ENCODE data around the gene COL6A5. TPM values are rescaled to one million over a fixed set of nuclear protein-coding genes. Genes with fewer than 3 reads are reported as not detected.
"Not testable (repeated sequence)": the region's sequence is repeated elsewhere in the genome, so short reads cannot be mapped to it uniquely, and the experiment has no call there.

Gene COL6A5
- total and polyA plus RNA-seq, 3 experiments from 2014 or later, result not detected

- H3K9me3 Mint-ChIP-seq, result peaks cover 0 to 2% (median 0%) of the 10 kb centered on the region in 5 donors
- no peak overlapping the region for H3K4me3 Mint-ChIP-seq
- no peak overlapping the region for H3K4me3 ChIP-seq (ENCODE audit: low read length)
- H3K27me3 ChIP-seq (ENCODE audit: insufficient read depth, low read length, poor library complexity, severe bottlenecking), result no peaks in the 10 kb centered on the region
- no peaks in the 10 kb centered on the region for H3K4me1 Mint-ChIP-seq
- H3K4me1 ChIP-seq (ENCODE audit: insufficient read depth, low read length), result no peaks in the 10 kb centered on the region
- peaks cover 2 to 5% of the 10 kb centered on the region in 2 donors for H3K27me3 Mint-ChIP-seq
- no peak for DNase-seq
- H3K27ac Mint-ChIP-seq, result no peak overlapping the region
- POLR2A ChIA-PET, result no interaction called here
- CTCF ChIA-PET, result no interaction called here
- H3K36me3 ChIP-seq (ENCODE audit: insufficient read depth, low read length), result no peaks in the 10 kb centered on the region
- no peaks in the 10 kb centered on the region for H3K9me3 ChIP-seq (ENCODE audit: low read length)
- no peaks in the 10 kb centered on the region for H3K36me3 Mint-ChIP-seq
- no peak overlapping the region for H3K27ac ChIP-seq (ENCODE audit: low read depth, low read length)
These were observed 48.1 kb downstream of the COL6A5 start for GRCh38 chr3:130393594-130393993.

- Mint-ChIP-seq H3K4me3 (no peak overlapping the region), H3K4me1 (no peaks in the 10 kb centered on the region), H3K27me3 (peaks cover 3 to 14% of the 10 kb centered on the region in 2 donors), H3K27ac (no peak overlapping the region), H3K9me3 (peaks cover 0 to 2% (median 0%) of the 10 kb centered on the region in 5 donors), H3K36me3 (no peaks in the 10 kb centered on the region)
- no peak for DNase-seq
- H3K4me1 ChIP-seq (ENCODE audit: insufficient read depth, low read length), result no peaks in the 10 kb centered on the region
- H3K27ac ChIP-seq (ENCODE audit: low read depth, low read length), result no peak overlapping the region
- no peaks in the 10 kb centered on the region for H3K36me3 ChIP-seq (ENCODE audit: insufficient read depth, low read length)
- H3K9me3 ChIP-seq (ENCODE audit: low read length), result no peaks in the 10 kb centered on the region
- ChIA-PET CTCF (no interaction called here), POLR2A (no interaction called here)
- H3K27me3 ChIP-seq (ENCODE audit: insufficient read depth, low read length, poor library complexity, severe bottlenecking), result no peaks in the 10 kb centered on the region
- no peak overlapping the region for H3K4me3 ChIP-seq (ENCODE audit: low read length)
These were observed 49.9 kb downstream of the COL6A5 start for GRCh38 chr3:130395331-130395730.

GRCh38 chr3:130395916-130396315, 50.4 kb downstream of the COL6A5 start:
- Histone ChIP-seq H3K4me3 (ENCODE audit: low read length) (no peak overlapping the region), H3K36me3 (ENCODE audit: insufficient read depth, low read length) (no peaks in the 10 kb centered on the region), H3K27ac (ENCODE audit: low read depth, low read length) (no peak overlapping the region), H3K4me1 (ENCODE audit: insufficient read depth, low read length) (no peaks in the 10 kb centered on the region), H3K9me3 (ENCODE audit: low read length) (no peaks in the 10 kb centered on the region), H3K27me3 (ENCODE audit: insufficient read depth, low read length, poor library complexity, severe bottlenecking) (no peaks in the 10 kb centered on the region)
- POLR2A ChIA-PET, result no interaction called here
- Mint-ChIP-seq H3K27ac (no peak overlapping the region), H3K27me3 (peaks cover 3 to 20% of the 10 kb centered on the region in 2 donors), H3K4me3 (no peak overlapping the region), H3K4me1 (no peaks in the 10 kb centered on the region), H3K36me3 (no peaks in the 10 kb centered on the region), H3K9me3 (peaks cover 0 to 2% (median 0%) of the 10 kb centered on the region in 5 donors)
- CTCF ChIA-PET, result no interaction called here
- no peak for DNase-seq

- Mint-ChIP-seq H3K27me3 (peaks cover 4 to 24% of the 10 kb centered on the region in 2 donors), H3K36me3 (no peaks in the 10 kb centered on the region), H3K9me3 (peaks cover 4 to 15% (median 14%) of the 10 kb centered on the region in 5 donors), H3K27ac (no peak overlapping the region), H3K4me1 (no peaks in the 10 kb centered on the region), H3K4me3 (no peak overlapping the region)
- CTCF ChIA-PET, result no interaction called here
- POLR2A ChIA-PET, result no interaction called here
- no peak overlapping the region for H3K4me3 ChIP-seq (ENCODE audit: low read length)
- DNase-seq, result no peak
- no peaks in the 10 kb centered on the region for H3K9me3 ChIP-seq (ENCODE audit: low read length)
- H3K36me3 ChIP-seq (ENCODE audit: insufficient read depth, low read length), result no peaks in the 10 kb centered on the region
- H3K27ac ChIP-seq (ENCODE audit: low read depth, low read length), result no peak overlapping the region
- H3K27me3 ChIP-seq (ENCODE audit: insufficient read depth, low read length, poor library complexity, severe bottlenecking), result no peaks in the 10 kb centered on the region
- no peaks in the 10 kb centered on the region for H3K4me1 ChIP-seq (ENCODE audit: insufficient read depth, low read length)
These were observed 58.9 kb downstream of the COL6A5 start for GRCh38 chr3:130404401-130404800.

GRCh38 chr3:130405956-130406355, 60.5 kb downstream of the COL6A5 start:
- Histone ChIP-seq H3K9me3 (ENCODE audit: low read length) (no peaks in the 10 kb centered on the region), H3K4me3 (ENCODE audit: low read length) (no peak overlapping the region), H3K36me3 (ENCODE audit: insufficient read depth, low read length) (no peaks in the 10 kb centered on the region), H3K27ac (ENCODE audit: low read depth, low read length) (no peak overlapping the region), H3K27me3 (ENCODE audit: insufficient read depth, low read length, poor library complexity, severe bottlenecking) (no peaks in the 10 kb centered on the region), H3K4me1 (ENCODE audit: insufficient read depth, low read length) (no peaks in the 10 kb centered on the region)
- Mint-ChIP-seq H3K27ac (no peak overlapping the region), H3K27me3 (peaks cover 4 to 25% of the 10 kb centered on the region in 2 donors), H3K4me3 (no peak overlapping the region), H3K36me3 (no peaks in the 10 kb centered on the region), H3K9me3 (peaks cover 4 to 16% (median 13%) of the 10 kb centered on the region in 5 donors), H3K4me1 (no peaks in the 10 kb centered on the region)
- CTCF ChIA-PET, result no interaction called here
- DNase-seq, result no peak
- POLR2A ChIA-PET, result no interaction called here

- POLR2A ChIA-PET; H3K36me3 ChIP-seq (ENCODE audit: insufficient read depth, low read length); H3K4me3 Mint-ChIP-seq; H3K4me1 ChIP-seq (ENCODE audit: insufficient read depth, low read length); H3K27me3 ChIP-seq (ENCODE audit: insufficient read depth, low read length, poor library complexity, severe bottlenecking); H3K36me3 Mint-ChIP-seq; H3K4me3 ChIP-seq (ENCODE audit: low read length); DNase-seq; H3K4me1 Mint-ChIP-seq; H3K9me3 ChIP-seq (ENCODE audit: low read length); H3K27ac ChIP-seq (ENCODE audit: low read depth, low read length); CTCF ChIA-PET; H3K27ac Mint-ChIP-seq: not testable (repeated sequence)
- Mint-ChIP-seq H3K9me3 (peaks cover 4 to 16% (median 13%) of the 10 kb centered on the region in 5 donors), H3K27me3 (peaks cover 3 to 26% of the 10 kb centered on the region in 2 donors)
These were observed 62.8 kb downstream of the COL6A5 start for GRCh38 chr3:130408253-130408652.

- Mint-ChIP-seq H3K4me1 (no peaks in the 10 kb centered on the region), H3K4me3 (no peak overlapping the region), H3K9me3 (peaks cover 4 to 16% (median 13%) of the 10 kb centered on the region in 5 donors), H3K27me3 (peaks cover 2 to 24% of the 10 kb centered on the region in 2 donors), H3K36me3 (no peaks in the 10 kb centered on the region), H3K27ac (peak overlapping the region in 1 of 8 donors; percentile 32)
- no peak for DNase-seq
- Histone ChIP-seq H3K9me3 (ENCODE audit: low read length) (no peaks in the 10 kb centered on the region), H3K27ac (ENCODE audit: low read depth, low read length) (no peak overlapping the region), H3K4me1 (ENCODE audit: insufficient read depth, low read length) (no peaks in the 10 kb centered on the region), H3K36me3 (ENCODE audit: insufficient read depth, low read length) (no peaks in the 10 kb centered on the region), H3K27me3 (ENCODE audit: insufficient read depth, low read length, poor library complexity, severe bottlenecking) (no peaks in the 10 kb centered on the region), H3K4me3 (ENCODE audit: low read length) (no peak overlapping the region)
- ChIA-PET POLR2A (no interaction called here), CTCF (no interaction called here)
These were observed 65.8 kb downstream of the COL6A5 start for GRCh38 chr3:130411320-130411719.

GRCh38 chr3:130412991-130413560, 67.6 kb downstream of the COL6A5 start:
- Mint-ChIP-seq H3K27ac (no peak overlapping the region), H3K4me1 (no peaks in the 10 kb centered on the region), H3K36me3 (no peaks in the 10 kb centered on the region), H3K4me3 (no peak overlapping the region), H3K9me3 (peaks cover 0 to 5% (median 4%) of the 10 kb centered on the region in 5 donors), H3K27me3 (peaks cover 2 to 33% of the 10 kb centered on the region in 2 donors)
- DNase-seq, result no peak
- Histone ChIP-seq H3K27me3 (ENCODE audit: insufficient read depth, low read length, poor library complexity, severe bottlenecking) (no peaks in the 10 kb centered on the region), H3K4me3 (ENCODE audit: low read length) (no peak overlapping the region), H3K9me3 (ENCODE audit: low read length) (no peaks in the 10 kb centered on the region), H3K4me1 (ENCODE audit: insufficient read depth, low read length) (no peaks in the 10 kb centered on the region), H3K27ac (ENCODE audit: low read depth, low read length) (no peak overlapping the region), H3K36me3 (ENCODE audit: insufficient read depth, low read length) (no peaks in the 10 kb centered on the region)
- ChIA-PET CTCF (no interaction called here), POLR2A (no interaction called here)

- H3K27me3 Mint-ChIP-seq, result peaks cover 2 to 36% of the 10 kb centered on the region in 2 donors
- H3K27ac Mint-ChIP-seq, result no peak overlapping the region
- DNase-seq, result no peak
- ChIA-PET CTCF (no interaction called here), POLR2A (no interaction called here)
- no peak overlapping the region for H3K4me3 ChIP-seq (ENCODE audit: low read length)
- no peak overlapping the region for H3K4me3 Mint-ChIP-seq
- no peaks in the 10 kb centered on the region for H3K36me3 ChIP-seq (ENCODE audit: insufficient read depth, low read length)
- no peaks in the 10 kb centered on the region for H3K4me1 Mint-ChIP-seq
- no peaks in the 10 kb centered on the region for H3K36me3 Mint-ChIP-seq
- H3K9me3 ChIP-seq (ENCODE audit: low read length), result no peaks in the 10 kb centered on the region
- peaks cover 0 to under 1% (median 0%) of the 10 kb centered on the region in 5 donors for H3K9me3 Mint-ChIP-seq
- H3K27ac ChIP-seq (ENCODE audit: low read depth, low read length), result no peak overlapping the region
- H3K27me3 ChIP-seq (ENCODE audit: insufficient read depth, low read length, poor library complexity, severe bottlenecking), result no peaks in the 10 kb centered on the region
- no peaks in the 10 kb centered on the region for H3K4me1 ChIP-seq (ENCODE audit: insufficient read depth, low read length)
These were observed 69.0 kb downstream of the COL6A5 start for GRCh38 chr3:130414457-130414856.

Data from CD8-positive, alpha-beta memory T cell (primary cell).